HFFc6 (cell line): ENCODE measurements around the gene CSMD2. TPM values are rescaled to one million over a fixed set of nuclear protein-coding genes. Genes with fewer than 3 reads are reported as not detected.

Source experiments
- DNase-seq: peaks from one replicate; pipeline ENCODE4 v3.0.0-alpha.2; 2018
- H3K27ac Mint-ChIP-seq: 2 replicates; pipeline ENCODE4 v1.8.0; 2020; ENCODE audit warnings: mild to moderate bottlenecking, mixed read lengths
- H3K27me3 Mint-ChIP-seq: 2 replicates; pipeline ENCODE4 v1.8.0; 2021; ENCODE audit warnings: mild to moderate bottlenecking, moderate library complexity, mixed read lengths; ENCODE audit not compliant: insufficient read depth
- H3K36me3 Mint-ChIP-seq: 2 replicates; pipeline ENCODE4 v1.8.0; 2021; ENCODE audit warnings: low read depth, mixed read lengths
- H3K4me1 Mint-ChIP-seq: 2 replicates; pipeline ENCODE4 v1.8.0; 2020; ENCODE audit warnings: low read depth, mixed read lengths
- H3K4me3 Mint-ChIP-seq: 2 replicates; pipeline ENCODE4 v1.8.0; 2020; ENCODE audit warnings: mild to moderate bottlenecking, moderate library complexity, mixed read lengths
- H3K9me3 Mint-ChIP-seq: 2 replicates; pipeline ENCODE4 v1.8.0; 2020; ENCODE audit warnings: mild to moderate bottlenecking, mixed read lengths
- total RNA-seq, 6 experiments: library from RNA; stranded (reverse); fragmentation: NEBNext Ultra II Directional; extraction: Animal tissue kit (Norgen Biotek cat#: 25700); gene quantifications; 2 replicates in 1 of 6; 3 replicates in 5 of 6; pipeline ENCODE4 v1.2.3, GENCODE V29; 2021
- TF ChIP-seq, protein P1 (sequence below): fragments of 200-600 bp; sonication (generic); IDR thresholded peaks from 2 replicates; pipeline ENCODE4 v1.5.0; 2021; ENCODE audit warnings: antibody characterized with exemption, mild to moderate bottlenecking

Gene CSMD2
- total RNA-seq, 6 experiments from 2014 or later, result 0.77 to 3.2 (median 1.2) TPM

DNA sequence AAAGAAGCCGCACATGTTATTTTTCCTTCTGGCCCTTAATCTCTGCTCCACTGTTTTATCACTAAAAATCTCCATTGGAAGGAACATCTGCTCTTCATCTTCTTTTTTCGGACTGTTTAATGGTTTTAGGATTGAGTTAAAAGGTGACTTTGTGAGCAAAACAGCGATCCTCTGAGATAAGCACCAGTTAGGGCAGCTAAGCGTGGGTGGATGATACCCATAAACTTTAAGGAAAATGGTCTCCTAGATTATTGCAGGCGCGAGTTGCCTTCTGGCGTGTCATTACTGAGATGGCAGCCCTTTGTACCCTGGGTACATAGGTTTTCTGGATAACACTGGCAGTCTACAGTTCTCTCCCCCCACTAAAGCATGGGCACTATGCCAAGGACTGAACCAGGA, 345.1 kb downstream of the CSMD2 start:
- H3K4me3 Mint-ChIP-seq, result no peak overlapping the region

GRCh38 chr1:33819290-33819912, 345.6 kb downstream of the CSMD2 start:
- no peak for DNase-seq
- H3K27me3 Mint-ChIP-seq, result peaks cover 6% of the 10 kb centered on the region; the same call in 1 of the 2 replicates
- peaks cover 12% of the 10 kb centered on the region for H3K36me3 Mint-ChIP-seq
- no peak overlapping the region for H3K4me3 Mint-ChIP-seq
- H3K4me1 Mint-ChIP-seq, result peaks cover 10% of the 10 kb centered on the region; the same call in 1 of the 2 replicates
- H3K27ac Mint-ChIP-seq, result no peak overlapping the region
- TF ChIP-seq, protein P1, sequence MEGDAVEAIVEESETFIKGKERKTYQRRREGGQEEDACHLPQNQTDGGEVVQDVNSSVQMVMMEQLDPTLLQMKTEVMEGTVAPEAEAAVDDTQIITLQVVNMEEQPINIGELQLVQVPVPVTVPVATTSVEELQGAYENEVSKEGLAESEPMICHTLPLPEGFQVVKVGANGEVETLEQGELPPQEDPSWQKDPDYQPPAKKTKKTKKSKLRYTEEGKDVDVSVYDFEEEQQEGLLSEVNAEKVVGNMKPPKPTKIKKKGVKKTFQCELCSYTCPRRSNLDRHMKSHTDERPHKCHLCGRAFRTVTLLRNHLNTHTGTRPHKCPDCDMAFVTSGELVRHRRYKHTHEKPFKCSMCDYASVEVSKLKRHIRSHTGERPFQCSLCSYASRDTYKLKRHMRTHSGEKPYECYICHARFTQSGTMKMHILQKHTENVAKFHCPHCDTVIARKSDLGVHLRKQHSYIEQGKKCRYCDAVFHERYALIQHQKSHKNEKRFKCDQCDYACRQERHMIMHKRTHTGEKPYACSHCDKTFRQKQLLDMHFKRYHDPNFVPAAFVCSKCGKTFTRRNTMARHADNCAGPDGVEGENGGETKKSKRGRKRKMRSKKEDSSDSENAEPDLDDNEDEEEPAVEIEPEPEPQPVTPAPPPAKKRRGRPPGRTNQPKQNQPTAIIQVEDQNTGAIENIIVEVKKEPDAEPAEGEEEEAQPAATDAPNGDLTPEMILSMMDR, result no peak
- peaks cover 19% of the 10 kb centered on the region for H3K9me3 Mint-ChIP-seq

More for the DNA sequence above, 345.1 kb downstream of the CSMD2 start:
- peaks cover 5% of the 10 kb centered on the region; the same call in 1 of the 2 replicates for H3K4me1 Mint-ChIP-seq
- peaks cover 6% of the 10 kb centered on the region; the same call in 1 of the 2 replicates for H3K27me3 Mint-ChIP-seq
- H3K36me3 Mint-ChIP-seq, result peaks cover 7% of the 10 kb centered on the region
- no peak overlapping the region for H3K27ac Mint-ChIP-seq
- no peak for DNase-seq
- TF ChIP-seq, protein P1, result no peak
- peaks cover 16% of the 10 kb centered on the region for H3K9me3 Mint-ChIP-seq

DNA sequence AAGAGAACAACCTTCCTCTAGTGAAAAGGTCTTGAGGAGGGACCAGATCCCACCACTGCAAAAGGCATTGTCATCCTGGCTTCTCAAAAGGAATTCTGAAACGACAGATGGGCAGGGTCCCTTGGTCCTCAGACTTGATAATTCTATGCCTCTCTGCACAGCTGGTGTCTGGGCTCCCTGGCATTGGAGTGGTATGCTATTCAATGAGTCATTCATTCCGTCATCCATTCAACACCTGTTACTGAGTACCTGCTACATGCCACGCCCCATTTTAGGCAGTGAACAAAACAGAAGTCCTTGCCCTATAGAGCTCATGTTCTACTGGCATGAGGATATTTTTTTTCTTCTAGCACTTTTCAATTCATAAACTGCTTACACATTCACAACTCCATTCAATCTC, 347.0 kb downstream of the CSMD2 start:
- H3K9me3 Mint-ChIP-seq, result peaks cover 26% of the 10 kb centered on the region
- peaks cover 18% of the 10 kb centered on the region for H3K36me3 Mint-ChIP-seq
- DNase-seq, result no peak
- no peak overlapping the region for H3K4me3 Mint-ChIP-seq
- H3K27me3 Mint-ChIP-seq, result peaks cover 7% of the 10 kb centered on the region; the same call in 1 of the 2 replicates
- TF ChIP-seq, protein P1, result no peak
- H3K4me1 Mint-ChIP-seq, result peaks cover 14% of the 10 kb centered on the region; the same call in 1 of the 2 replicates
- no peak overlapping the region for H3K27ac Mint-ChIP-seq

DNA sequence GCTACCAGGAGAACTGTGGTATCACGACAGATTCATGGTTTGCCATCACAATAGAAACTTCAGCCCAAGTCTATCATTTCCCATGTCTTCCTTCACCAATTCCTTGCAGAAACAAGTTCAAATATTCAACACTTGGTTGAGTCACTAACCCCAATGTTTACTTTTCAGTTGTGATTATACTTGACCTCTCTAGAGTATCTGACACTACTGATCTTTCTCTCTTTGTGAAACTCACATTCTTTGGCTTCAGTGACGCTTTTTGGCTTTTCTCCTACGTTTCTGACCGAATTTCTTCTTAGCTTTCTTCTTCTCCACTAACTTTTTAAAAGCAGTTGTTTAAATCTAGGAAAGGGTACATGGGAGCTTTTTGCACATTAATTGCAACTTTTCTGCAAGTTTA, 350.0 kb downstream of the CSMD2 start:
- Mint-ChIP-seq H3K4me1 (peaks cover 14% of the 10 kb centered on the region; the same call in 1 of the 2 replicates), H3K4me3 (no peak overlapping the region), H3K9me3 (peaks cover 18% of the 10 kb centered on the region), H3K27ac (no peak overlapping the region), H3K36me3 (peaks cover 13% of the 10 kb centered on the region), H3K27me3 (peaks cover 7% of the 10 kb centered on the region; the same call in 1 of the 2 replicates)
- TF ChIP-seq, protein P1, result no peak
- DNase-seq, result peak; percentile 66

DNA sequence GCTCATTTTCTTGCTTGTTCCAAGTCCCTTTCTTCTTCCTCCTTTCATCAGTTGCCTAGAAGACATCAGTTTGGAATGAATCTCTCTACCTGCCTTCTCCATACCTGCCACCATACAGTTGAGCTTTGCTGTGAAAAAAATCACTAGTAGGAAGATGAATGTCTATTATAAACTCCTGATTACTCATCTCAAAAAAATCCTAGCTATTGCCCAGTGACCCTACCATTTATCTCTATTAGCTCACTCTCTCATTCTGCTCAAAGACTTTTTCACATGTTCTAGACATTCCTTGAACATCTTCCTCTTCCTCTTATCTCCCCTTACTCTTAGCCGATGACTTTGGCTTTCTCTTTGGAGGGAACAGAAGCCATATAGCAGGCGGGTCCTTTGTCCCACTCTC, 350.9 kb downstream of the CSMD2 start:
- Mint-ChIP-seq H3K4me3 (no peak overlapping the region), H3K9me3 (peaks cover 18% of the 10 kb centered on the region), H3K27ac (no peak overlapping the region), H3K4me1 (peaks cover 14% of the 10 kb centered on the region; the same call in 1 of the 2 replicates), H3K36me3 (peaks cover 13% of the 10 kb centered on the region), H3K27me3 (peaks cover 7% of the 10 kb centered on the region; the same call in 1 of the 2 replicates)
- TF ChIP-seq, protein P1, result no peak
- DNase-seq, result peak; percentile 11
